Thoracic aorta (tissue), 2 donors: Measurements from ENCODE around the gene DIAPH1. TPM values are rescaled to one million over a fixed set of nuclear protein-coding genes. Genes with fewer than 3 reads are reported as not detected.

ENCODE experiments used
- ATAC-seq: fragments of 150-250 bp; one replicate; pipeline ENCODE4 v1.8.0; 2017; ENCODE audit warnings: low read depth; ENCODE audit not compliant: insufficient number of reproducible peaks, low FRiP score
- DNase-seq: peaks from one replicate; pipeline ENCODE4 v3.0.0-alpha.2; 2020; ENCODE audit warnings: low spot score
- H3K27ac ChIP-seq, 2 donors: fragments of 200-600 bp; sonication (generic); 1 replicate in 1 of 2; 2 replicates in 1 of 2; pipeline ENCODE4 v1.5.1; 2016; ENCODE audit warnings: mild to moderate bottlenecking in 2 of 2, moderate library complexity in 2 of 2
- H3K27me3 ChIP-seq: fragments of 200-600 bp; sonication (generic); replicated peaks from 2 replicates; pipeline ENCODE4 v1.6.0; 2016; ENCODE audit warnings: mild to moderate bottlenecking; ENCODE audit not compliant: insufficient read depth
- H3K36me3 ChIP-seq: fragments of 200-600 bp; sonication (generic); one replicate; pipeline ENCODE4 v1.5.1; 2016
- H3K4me1 ChIP-seq, 2 donors: fragments of 200-600 bp; sonication (generic); 1 replicate in 1 of 2; 2 replicates in 1 of 2; pipeline versions ENCODE4 v1.5.1 to v1.6.0; 2016; ENCODE audit warnings: low read depth in 2 of 2, mild to moderate bottlenecking in 1 of 2; ENCODE audit not compliant: control insufficient read depth in 1 of 2
- H3K4me3 ChIP-seq: fragments of 200-600 bp; sonication (generic); 2 replicates; pipeline ENCODE4 v1.5.1; 2016; ENCODE audit warnings: mild to moderate bottlenecking
- H3K9me3 ChIP-seq: fragments of 200-600 bp; sonication (generic); 2 replicates; pipeline ENCODE4 v1.5.1; 2016
- total RNA-seq, 2 donors: library from RNA; depleted of rRNA; stranded (reverse); fragments of >200 nt; gene quantifications; one replicate each; pipeline versions ENCODE4 v1.1.0 to v1.2.3, GENCODE V29; 2016
- TF ChIP-seq, protein P1 (sequence below): fragments of 200-600 bp; sonication (generic); IDR thresholded peaks from one replicate; pipeline ENCODE4 v1.5.1; 2019; ENCODE audit warnings: antibody characterized with exemption

The DIAPH1 gene
- total RNA-seq, 2 donors from 2014 or later: 91.0 to 93.1 TPM

DNA sequence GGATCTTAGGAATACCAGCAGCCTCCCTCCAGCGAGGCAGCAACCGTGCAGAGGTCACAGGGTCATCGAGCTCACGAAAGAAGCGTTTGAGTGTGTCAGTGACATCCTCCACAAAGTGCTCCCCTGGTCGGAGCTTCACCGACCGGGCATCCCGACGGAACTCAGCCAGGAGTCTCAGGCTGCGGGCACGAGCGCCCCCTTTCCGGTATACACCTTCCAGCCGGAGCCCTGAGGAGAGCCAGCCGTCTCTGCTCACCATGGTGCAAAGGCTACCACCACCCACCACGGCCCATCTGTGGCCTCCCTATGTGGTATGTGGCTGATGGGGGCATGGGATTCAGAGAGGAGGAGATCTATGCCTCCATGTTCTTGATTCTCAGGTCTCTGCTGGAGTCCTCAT lies 43.2 kb upstream of the DIAPH1 start:
- DNase-seq: no peak
- ATAC-seq: no peak
- H3K27ac ChIP-seq: no peak overlapping the region
- no peak overlapping the region for H3K4me3 ChIP-seq
- no peaks in the 10 kb centered on the region for H3K27me3 ChIP-seq
- TF ChIP-seq, protein P1, sequence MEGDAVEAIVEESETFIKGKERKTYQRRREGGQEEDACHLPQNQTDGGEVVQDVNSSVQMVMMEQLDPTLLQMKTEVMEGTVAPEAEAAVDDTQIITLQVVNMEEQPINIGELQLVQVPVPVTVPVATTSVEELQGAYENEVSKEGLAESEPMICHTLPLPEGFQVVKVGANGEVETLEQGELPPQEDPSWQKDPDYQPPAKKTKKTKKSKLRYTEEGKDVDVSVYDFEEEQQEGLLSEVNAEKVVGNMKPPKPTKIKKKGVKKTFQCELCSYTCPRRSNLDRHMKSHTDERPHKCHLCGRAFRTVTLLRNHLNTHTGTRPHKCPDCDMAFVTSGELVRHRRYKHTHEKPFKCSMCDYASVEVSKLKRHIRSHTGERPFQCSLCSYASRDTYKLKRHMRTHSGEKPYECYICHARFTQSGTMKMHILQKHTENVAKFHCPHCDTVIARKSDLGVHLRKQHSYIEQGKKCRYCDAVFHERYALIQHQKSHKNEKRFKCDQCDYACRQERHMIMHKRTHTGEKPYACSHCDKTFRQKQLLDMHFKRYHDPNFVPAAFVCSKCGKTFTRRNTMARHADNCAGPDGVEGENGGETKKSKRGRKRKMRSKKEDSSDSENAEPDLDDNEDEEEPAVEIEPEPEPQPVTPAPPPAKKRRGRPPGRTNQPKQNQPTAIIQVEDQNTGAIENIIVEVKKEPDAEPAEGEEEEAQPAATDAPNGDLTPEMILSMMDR: no peak
- H3K36me3 ChIP-seq: peaks cover 4% of the 10 kb centered on the region
- no peaks in the 10 kb centered on the region for H3K4me1 ChIP-seq
- H3K9me3 ChIP-seq: no peaks in the 10 kb centered on the region

DNA sequence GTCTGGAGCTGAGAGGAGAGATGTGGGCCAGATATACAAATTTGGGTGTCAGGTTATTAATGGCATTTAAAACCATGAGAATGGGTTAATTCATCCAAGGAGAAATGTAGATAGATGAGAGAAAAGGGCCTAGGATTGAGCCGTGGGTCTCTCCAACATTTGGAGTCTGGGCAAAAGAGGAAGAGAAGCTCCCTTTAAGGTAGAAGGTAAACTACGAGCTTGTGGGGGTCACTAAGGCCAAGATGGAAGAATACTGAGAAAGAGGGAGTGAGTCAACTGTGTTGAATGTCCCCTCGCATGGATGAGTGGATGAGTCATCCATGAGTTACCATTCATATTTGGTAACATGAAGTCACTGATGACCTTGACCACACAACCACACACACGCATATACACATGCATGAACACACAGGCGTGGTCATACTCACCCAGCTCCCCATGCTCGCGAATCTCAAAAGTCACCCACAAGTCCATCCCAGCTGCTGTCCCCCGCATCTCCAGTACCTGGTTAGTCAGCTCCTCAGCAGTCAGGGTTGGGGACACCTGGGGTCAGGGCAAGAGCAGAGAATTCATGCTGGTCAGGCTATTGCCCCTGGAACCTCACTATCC lies 39.2 kb upstream of the DIAPH1 start:
- DNase-seq (no peak), ATAC-seq (no peak)
- Histone ChIP-seq H3K36me3 (peaks cover 4% of the 10 kb centered on the region), H3K27ac (no peak overlapping the region), H3K4me3 (no peak overlapping the region), H3K27me3 (no peaks in the 10 kb centered on the region), H3K9me3 (no peaks in the 10 kb centered on the region), H3K4me1 (no peaks in the 10 kb centered on the region)
- TF ChIP-seq, protein P1: no peak

DNA sequence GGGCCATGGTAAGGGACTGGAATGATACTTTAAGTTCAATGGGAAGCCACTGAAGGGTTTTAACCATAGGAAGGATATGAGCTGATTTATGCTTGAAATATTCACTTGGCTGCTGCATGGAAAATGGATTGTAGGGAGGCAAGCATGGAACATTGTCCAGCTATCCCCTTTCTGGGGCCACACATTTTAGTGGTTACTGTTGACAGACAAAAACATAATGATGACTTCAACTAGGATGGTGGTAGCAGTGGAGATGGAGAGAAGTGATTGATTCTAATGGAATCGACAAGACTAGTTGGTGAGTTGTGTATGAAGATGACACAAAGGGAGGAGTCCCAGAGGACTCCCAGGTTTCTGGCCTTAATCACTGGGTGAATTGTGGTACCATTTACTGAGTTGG lies 38.6 kb upstream of the DIAPH1 start:
- DNase-seq (no peak), ATAC-seq (no peak)
- TF ChIP-seq, protein P1: no peak

DNA sequence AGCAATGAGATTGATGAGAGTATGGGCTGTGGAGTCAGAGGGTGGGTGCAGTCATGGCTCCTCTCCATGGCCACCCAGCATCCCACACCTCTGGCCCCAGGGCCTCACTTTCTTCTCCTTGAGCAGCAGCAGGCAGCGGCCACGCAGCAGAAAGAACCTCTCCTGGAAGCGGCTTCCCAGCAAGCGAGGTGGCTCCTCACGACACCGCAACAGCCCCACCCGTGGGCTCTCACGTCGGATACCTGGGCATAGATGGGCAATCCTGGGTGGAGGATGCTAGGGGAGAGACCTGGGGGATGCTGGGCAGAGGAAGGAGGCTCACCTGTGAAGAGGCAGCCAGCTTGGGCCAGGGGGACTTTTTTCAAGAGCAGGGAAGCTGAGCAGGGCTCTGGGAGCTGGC lies 37.6 kb upstream of the DIAPH1 start:
- no peak overlapping the region for H3K4me3 ChIP-seq
- TF ChIP-seq, protein P1: no peak
- no peaks in the 10 kb centered on the region for H3K9me3 ChIP-seq
- DNase-seq (no peak), ATAC-seq (no peak)
- H3K4me1 ChIP-seq: peaks cover 4 to 6% of the 10 kb centered on the region in 2 donors
- peaks cover under 1% of the 10 kb centered on the region for H3K36me3 ChIP-seq
- H3K27ac ChIP-seq: no peak overlapping the region
- H3K27me3 ChIP-seq: no peaks in the 10 kb centered on the region

More for the DNA sequence above, 38.6 kb upstream of the DIAPH1 start:
- Histone ChIP-seq H3K27ac (no peak overlapping the region), H3K36me3 (peaks cover 4% of the 10 kb centered on the region), H3K4me1 (no peaks in the 10 kb centered on the region), H3K9me3 (no peaks in the 10 kb centered on the region), H3K4me3 (no peak overlapping the region), H3K27me3 (no peaks in the 10 kb centered on the region)

DNA sequence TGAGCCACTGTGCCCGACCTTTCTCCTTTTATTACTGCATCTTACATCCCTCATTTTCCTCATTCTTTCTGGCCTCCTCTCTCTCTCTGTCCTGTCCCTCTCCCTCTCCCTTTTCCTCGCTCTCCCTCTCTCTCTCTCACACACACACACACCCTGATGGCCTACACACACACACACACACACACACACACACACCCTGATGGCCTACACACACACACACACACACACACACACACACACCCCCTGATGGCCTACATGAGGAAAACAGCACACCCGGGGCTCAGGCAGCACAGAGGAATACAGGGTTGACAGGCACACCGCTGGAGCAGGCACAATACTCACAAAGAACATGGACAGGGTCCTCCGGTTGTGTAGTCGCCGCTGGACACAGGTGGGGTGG lies 36.2 kb upstream of the DIAPH1 start:
- H3K4me1 ChIP-seq: peaks cover 11 to 14% of the 10 kb centered on the region in 2 donors
- H3K9me3 ChIP-seq: no peaks in the 10 kb centered on the region
- no peaks in the 10 kb centered on the region for H3K36me3 ChIP-seq
- no peaks in the 10 kb centered on the region for H3K27me3 ChIP-seq
- no peak overlapping the region for H3K27ac ChIP-seq
- ATAC-seq (no peak), DNase-seq (no peak)
- TF ChIP-seq, protein P1: no peak
- H3K4me3 ChIP-seq: no peak overlapping the region
